ENCODE measurements around the gene RACK1. TPM values are rescaled to one million over a fixed set of nuclear protein-coding genes. Genes with fewer than 3 reads are reported as not detected.
A peak's percentile ranks its signal among the peaks of the same experiment; 100 is the strongest.

Gene RACK1
- total and polyA plus RNA-seq, 2 of the 13 experiments (the other 11 are each of a cell fraction or from before 2014, with no cell fraction given): 2,514 to 6,141 TPM

GRCh38 chr5:181187500-181188213 is 56.0 kb downstream of the RACK1 start (continued):
- TF ChIP-seq GLMP (CRISPR knock-in tag; IDR thresholded peaks at IDR 0.05; ENCODE audit: borderline replicate concordance): no peak
- TF ChIP-seq ZNF766 (CRISPR knock-in tag; IDR thresholded peaks at IDR 0.05; ENCODE audit: borderline replicate concordance): no peak
- no peak for TF ChIP-seq GABPA (IDR thresholded peaks at IDR 0.05; ENCODE audit: low read depth, low read length)
- TF ChIP-seq GABPA (CRISPR knock-in tag; IDR thresholded peaks at IDR 0.05; ENCODE audit: low read depth): peak; percentile 54; the same call in 1 of the 2 replicates
- no peak for TF ChIP-seq TBP (CRISPR knock-in tag; IDR thresholded peaks at IDR 0.05)
- no peak for TF ChIP-seq HNRNPL (IDR thresholded peaks at IDR 0.05; ENCODE audit: low read depth, low read length)
- TF ChIP-seq FOXO1 (CRISPR knock-in tag; IDR thresholded peaks at IDR 0.05): peak; percentile 51; the same call in 1 of the 2 replicates
- TF ChIP-seq ZNF432 (CRISPR knock-in tag; IDR thresholded peaks at IDR 0.05; ENCODE audit: borderline replicate concordance): no peak
- TF ChIP-seq ZNF615 (CRISPR knock-in tag; IDR thresholded peaks at IDR 0.05; ENCODE audit: borderline replicate concordance): no peak
- no peak for TF ChIP-seq ZNF562 (CRISPR knock-in tag; IDR thresholded peaks at IDR 0.05; ENCODE audit: borderline replicate concordance)
- no peak for TF ChIP-seq GPN1 (CRISPR knock-in tag; IDR thresholded peaks at IDR 0.05; ENCODE audit: borderline replicate concordance)
- no peak for TF ChIP-seq HOXA9 (CRISPR knock-in tag; IDR thresholded peaks at IDR 0.05; ENCODE audit: borderline replicate concordance)
- TF ChIP-seq ZNF354B (CRISPR knock-in tag; IDR thresholded peaks at IDR 0.05): no peak
- no peak for TF ChIP-seq ZFP36L2 (CRISPR knock-in tag; IDR thresholded peaks at IDR 0.05)
- no peak for TF ChIP-seq SUZ12 (IDR thresholded peaks at IDR 0.05; ENCODE audit: low read depth, low read length)
- TF ChIP-seq NFE2 (CRISPR knock-in tag; IDR thresholded peaks at IDR 0.05): no peak
- peak; percentile 81 for TF ChIP-seq PRPF4 (IDR thresholded peaks at IDR 0.05; ENCODE audit: low read depth, low read length, poor library complexity, severe bottlenecking)
- no peak for TF ChIP-seq ZMAT5 (CRISPR knock-in tag; IDR thresholded peaks at IDR 0.05; ENCODE audit: borderline replicate concordance, low read depth)
- TF ChIP-seq KDM5A (IDR thresholded peaks at IDR 0.05; ENCODE audit: borderline replicate concordance, low read length): peak; percentile 9; the same call in 1 of the 2 replicates
- TF ChIP-seq DR1 (CRISPR knock-in tag; IDR thresholded peaks at IDR 0.05): no peak
- TF ChIP-seq ZNF704 (CRISPR knock-in tag; IDR thresholded peaks at IDR 0.05; ENCODE audit: borderline replicate concordance): peak; percentile 66
- TF ChIP-seq FOXK2 (IDR thresholded peaks at IDR 0.05): peak; percentile 21; the same call in 1 of the 2 replicates
- TF ChIP-seq SKIL (CRISPR knock-in tag; IDR thresholded peaks at IDR 0.05; ENCODE audit: borderline replicate concordance): no peak
- TF ChIP-seq TMF1 (CRISPR knock-in tag; IDR thresholded peaks at IDR 0.05; ENCODE audit: low read depth): peak; percentile 49; the same call in 1 of the 2 replicates
- TF ChIP-seq HNRNPUL1 (IDR thresholded peaks at IDR 0.05; ENCODE audit: low read depth, low read length): no peak
- TF ChIP-seq SRSF4 (IDR thresholded peaks at IDR 0.05; ENCODE audit: low read depth, low read length, poor library complexity, severe bottlenecking): no peak
- 0 out of 2 replicates have a peak, but pooled peaks have one; percentile 52 for TF ChIP-seq NR2C2 (CRISPR knock-in tag; IDR thresholded peaks at IDR 0.05; ENCODE audit: borderline replicate concordance)

Data from HepG2 (cell line).